Breast epithelium (tissue), 3 donors: ENCODE measurements around the gene MAPRE2.

Experiments used
- POLR2A ChIP-seq: fragments of 450-650 bp; IDR thresholded peaks from one replicate; pipeline ENCODE4 v1.6.1; 2016; ENCODE audit warnings: antibody characterized with exemption, mild to moderate bottlenecking, moderate library complexity
- TF ChIP-seq, protein P1 (sequence below), 3 donors: fragments of 450-650 bp; IDR thresholded peaks; one replicate each; pipeline ENCODE4 v1.5.1; 2016 to 2017; ENCODE audit warnings: antibody characterized with exemption in 3 of 3, mild to moderate bottlenecking in 3 of 3, moderate library complexity in 3 of 3

DNA sequence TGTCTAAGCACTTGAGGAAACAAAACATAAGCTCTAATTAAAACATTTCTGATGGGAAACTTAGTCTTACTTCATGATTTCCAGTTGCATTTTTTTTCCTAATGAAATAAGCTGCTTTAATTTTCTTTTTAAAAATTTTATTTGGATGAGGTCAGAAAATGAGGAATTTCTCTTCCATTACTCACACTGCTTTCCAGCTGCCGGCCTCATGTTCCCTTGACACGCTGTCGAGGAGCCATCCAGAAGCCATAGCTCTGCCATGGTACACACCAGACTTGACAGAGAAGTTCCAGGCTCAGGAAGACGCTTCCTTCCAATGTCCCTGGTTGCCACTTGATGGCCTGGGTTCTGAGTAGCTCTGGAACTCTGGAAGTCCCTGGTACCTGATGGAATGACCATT, 12.1 kb upstream of the MAPRE2 start:
- TF ChIP-seq, protein P1, sequence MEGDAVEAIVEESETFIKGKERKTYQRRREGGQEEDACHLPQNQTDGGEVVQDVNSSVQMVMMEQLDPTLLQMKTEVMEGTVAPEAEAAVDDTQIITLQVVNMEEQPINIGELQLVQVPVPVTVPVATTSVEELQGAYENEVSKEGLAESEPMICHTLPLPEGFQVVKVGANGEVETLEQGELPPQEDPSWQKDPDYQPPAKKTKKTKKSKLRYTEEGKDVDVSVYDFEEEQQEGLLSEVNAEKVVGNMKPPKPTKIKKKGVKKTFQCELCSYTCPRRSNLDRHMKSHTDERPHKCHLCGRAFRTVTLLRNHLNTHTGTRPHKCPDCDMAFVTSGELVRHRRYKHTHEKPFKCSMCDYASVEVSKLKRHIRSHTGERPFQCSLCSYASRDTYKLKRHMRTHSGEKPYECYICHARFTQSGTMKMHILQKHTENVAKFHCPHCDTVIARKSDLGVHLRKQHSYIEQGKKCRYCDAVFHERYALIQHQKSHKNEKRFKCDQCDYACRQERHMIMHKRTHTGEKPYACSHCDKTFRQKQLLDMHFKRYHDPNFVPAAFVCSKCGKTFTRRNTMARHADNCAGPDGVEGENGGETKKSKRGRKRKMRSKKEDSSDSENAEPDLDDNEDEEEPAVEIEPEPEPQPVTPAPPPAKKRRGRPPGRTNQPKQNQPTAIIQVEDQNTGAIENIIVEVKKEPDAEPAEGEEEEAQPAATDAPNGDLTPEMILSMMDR (IDR thresholded peaks at IDR 0.05): no peak
- TF ChIP-seq POLR2A: no peak
